OCI-LY7 (cell line): Measurements from ENCODE around the gene NDUFS5.

Experiments
- CTCF ChIP-seq: fragments of 200-600 bp; sonication (generic); conservative IDR thresholded peaks from 2 replicates; pipeline ENCODE4 v1.5.1; 2014; ENCODE audit warnings: mild to moderate bottlenecking, antibody characterized with exemption, low read length, moderate library complexity, mixed read lengths
- EZH2phosphoT487 ChIP-seq: fragments of 200-600 bp; sonication (generic); IDR thresholded peaks from 2 replicates; pipeline ENCODE4 v1.6.1; 2018; ENCODE audit warnings: low read depth, borderline replicate concordance, mild to moderate bottlenecking, mixed run types, antibody characterized with exemption, low read length, moderate library complexity, mixed read lengths

DNA sequence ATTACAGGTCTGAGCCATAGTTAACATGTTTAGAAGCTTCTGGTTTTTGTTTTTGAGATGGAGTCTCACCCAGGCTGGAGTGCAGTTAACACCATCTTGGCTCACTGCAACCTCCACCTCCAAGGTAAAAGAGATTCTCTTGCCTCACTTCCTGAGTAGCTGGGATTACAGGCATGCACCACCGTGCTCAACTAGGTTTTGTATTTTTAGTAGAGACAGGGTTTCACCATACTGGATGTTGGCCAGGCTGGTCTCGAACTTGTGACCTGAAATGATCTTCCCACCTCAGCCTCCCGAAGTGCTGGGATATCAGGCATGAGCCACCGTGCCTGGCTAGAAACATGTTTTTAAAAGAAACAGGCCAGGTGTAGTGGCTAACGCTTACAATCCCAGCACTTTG, 10.5 kb downstream of the NDUFS5 start:
- no peak for TF ChIP-seq CTCF
- no peak for TF ChIP-seq EZH2phosphoT487
